H1 (cell line): ENCODE measurements around the gene PEPD. TPM values are rescaled to one million over a fixed set of nuclear protein-coding genes. Genes with fewer than 3 reads are reported as not detected.

ENCODE experiments used
- CTCF ChIA-PET: fragments of 300-600 bp; sonication (Branson Sonifier 250); formaldehyde crosslinking; loops from one replicate; lab custom pipeline; 2021; ENCODE audit not compliant: partially characterized antibody; lab: Charles Lee
- POLR2A ChIA-PET: fragments of 300-600 bp; sonication (Branson Sonifier 250); formaldehyde crosslinking; loops from one replicate; lab custom pipeline; 2021; ENCODE audit warnings: inconsistent platforms; ENCODE audit not compliant: partially characterized antibody; lab: Charles Lee
- DNase-seq, 2 experiments: peaks; one replicate each; pipeline versions ENCODE4 v3.0.0 to v3.0.0-alpha.2; 2010 to 2022; ENCODE audit warnings: low spot score in 2 of 2, low read depth in 1 of 2, mixed read lengths in 1 of 2
- FAIRE-seq: peaks from 2 replicates; lab custom pipeline; 2011; peaks lifted over from hg19 to GRCh38; lab: Jason Lieb, UNC
- H2AFZ ChIP-seq: 2 replicates; pipeline ENCODE4 v1.8.1; 2012; ENCODE audit warnings: low read length, inconsistent platforms
- H2AK5ac ChIP-seq: 2 replicates; pipeline ENCODE4 v1.6.1; 2013; ENCODE audit warnings: low read depth, low read length
- H2BK120ac ChIP-seq: replicated peaks from 2 replicates; pipeline ENCODE3; 2013; ENCODE audit warnings: low read depth, low read length, inconsistent platforms
- H2BK12ac ChIP-seq: 2 replicates; pipeline ENCODE4 v1.6.1; 2013; ENCODE audit warnings: low read depth, low read length
- H2BK15ac ChIP-seq: 2 replicates; pipeline ENCODE4 v1.6.1; 2013; ENCODE audit warnings: low read length
- H2BK20ac ChIP-seq: 2 replicates; pipeline ENCODE4 v1.6.1; 2013; ENCODE audit warnings: low read length
- H2BK5ac ChIP-seq: 2 replicates; pipeline ENCODE4 v1.6.1; 2013; ENCODE audit warnings: low read depth, low read length
- H3K14ac ChIP-seq: 2 replicates; pipeline ENCODE4 v1.6.1; 2013; ENCODE audit warnings: inconsistent platforms; ENCODE audit not compliant: insufficient read length
- H3K18ac ChIP-seq: 2 replicates; pipeline ENCODE4 v1.6.1; 2013; ENCODE audit warnings: low read length; ENCODE audit errors: extremely low read depth
- H3K23ac ChIP-seq: 2 replicates; pipeline ENCODE4 v1.6.1; 2013; ENCODE audit warnings: inconsistent platforms; ENCODE audit not compliant: insufficient read length
- H3K23me2 ChIP-seq: 2 replicates; pipeline ENCODE4 v1.6.1; 2013; ENCODE audit warnings: low read depth, low read length
- H3K27ac ChIP-seq: 2 replicates; pipeline ENCODE4 v1.6.1; 2011; ENCODE audit warnings: low read depth, low read length, inconsistent platforms
- H3K27me3 ChIP-seq, 4 experiments: replicated peaks in 1 of 4; 1 replicate in 1 of 4; 2 replicates in 3 of 4; pipeline versions ENCODE4 v1.6.1 to v1.8.1; 2011 to 2013; ENCODE audit warnings: low read length in 3 of 4, mild to moderate bottlenecking in 3 of 4, inconsistent platforms in 2 of 4, mixed read lengths in 2 of 4, moderate library complexity in 1 of 4; ENCODE audit not compliant: control insufficient read depth in 3 of 4, insufficient read depth in 3 of 4; ENCODE audit errors: extremely low read depth in 1 of 4
- H3K36me3 ChIP-seq, 4 experiments: 2 replicates each; pipeline versions ENCODE4 v1.6.1 to v1.8.1; 2011 to 2013; ENCODE audit warnings: mild to moderate bottlenecking in 4 of 4, low read length in 3 of 4, moderate library complexity in 2 of 4, control low read depth in 1 of 4, inconsistent platforms in 1 of 4; ENCODE audit not compliant: insufficient read depth in 4 of 4, control insufficient read depth in 2 of 4
- H3K4ac ChIP-seq: replicated peaks from 2 replicates; pipeline ENCODE3; 2013; ENCODE audit warnings: low read length, low read depth, mixed read lengths, inconsistent platforms; ENCODE audit not compliant: insufficient read length
- H3K4me1 ChIP-seq, 4 experiments: replicated peaks in 1 of 4; 1 replicate in 1 of 4; 2 replicates in 3 of 4; pipeline versions ENCODE4 v1.6.1 to v1.8.1; 2011 to 2013; ENCODE audit warnings: low read length in 3 of 4, inconsistent platforms in 2 of 4, mixed read lengths in 1 of 4; ENCODE audit not compliant: insufficient read depth in 4 of 4, control insufficient read depth in 3 of 4
- H3K4me2 ChIP-seq, 2 experiments: 2 replicates each; pipeline versions ENCODE4 v1.6.1 to v1.8.1; 2011 to 2013; ENCODE audit warnings: low read depth in 2 of 2, low read length in 2 of 2, control low read depth in 1 of 2, inconsistent platforms in 1 of 2, mild to moderate bottlenecking in 1 of 2; ENCODE audit not compliant: insufficient read depth in 1 of 2
- H3K4me3 ChIP-seq, 4 experiments: fragments of 200-600, 300-600 bp in 1 of 4; sonication (generic), shearing (Covaris generic), sonication (Bioruptor Twin) in 1 of 4; 2 replicates each; pipeline versions ENCODE4 v1.5.1 to v1.8.1; 2011 to 2016; ENCODE audit warnings: low read length in 4 of 4, low read depth in 3 of 4, control low read depth in 2 of 4, inconsistent platforms in 2 of 4, mild to moderate bottlenecking in 2 of 4, mixed read lengths in 1 of 4, moderate library complexity in 1 of 4; ENCODE audit not compliant: insufficient read depth in 2 of 4; ENCODE audit errors: extremely low read depth in 1 of 4
- H3K56ac ChIP-seq: replicated peaks from 2 replicates; pipeline ENCODE3; 2013; ENCODE audit warnings: low read depth, mild to moderate bottlenecking, mixed read lengths, low read length, inconsistent platforms; ENCODE audit not compliant: insufficient read length
- H3K79me1 ChIP-seq: 2 replicates; pipeline ENCODE4 v1.6.1; 2013; ENCODE audit warnings: low read depth, low read length, control low read depth
- H3K79me2 ChIP-seq, 2 experiments: 2 replicates each; pipeline versions ENCODE4 v1.6.1 to v1.8.1; 2012 to 2013; ENCODE audit warnings: low read length in 2 of 2, mild to moderate bottlenecking in 2 of 2, inconsistent platforms in 1 of 2; ENCODE audit not compliant: insufficient read depth in 2 of 2, control insufficient read depth in 1 of 2
- H3K9ac ChIP-seq, 4 experiments: replicated peaks in 1 of 4; 1 replicate in 1 of 4; 2 replicates in 3 of 4; pipeline versions ENCODE4 v1.6.1 to v1.8.1; 2011 to 2013; ENCODE audit warnings: low read depth in 3 of 4, low read length in 3 of 4, control low read depth in 2 of 4, mild to moderate bottlenecking in 2 of 4, moderate library complexity in 2 of 4, inconsistent platforms in 1 of 4; ENCODE audit errors: extremely low read depth in 1 of 4
- H3K9me3 ChIP-seq, 2 experiments: 2 replicates each; pipeline versions ENCODE4 v1.6.1 to v1.8.1; 2012 to 2013; ENCODE audit warnings: mild to moderate bottlenecking in 2 of 2, moderate library complexity in 2 of 2, control low read depth in 1 of 2, inconsistent platforms in 1 of 2, low read depth in 1 of 2, low read length in 1 of 2, mixed read lengths in 1 of 2; ENCODE audit not compliant: insufficient read depth in 2 of 2
- H4K20me1 ChIP-seq, 2 experiments: replicated peaks in 1 of 2; 2 replicates each; pipeline versions ENCODE3 to v1.8.1; 2011 to 2013; ENCODE audit warnings: inconsistent platforms in 2 of 2, low read length in 2 of 2, mild to moderate bottlenecking in 1 of 2; ENCODE audit not compliant: insufficient read depth in 2 of 2, control insufficient read depth in 1 of 2
- H4K5ac ChIP-seq: 2 replicates; pipeline ENCODE4 v1.6.1; 2013; ENCODE audit warnings: low read length, low read depth, mixed read lengths, inconsistent platforms; ENCODE audit not compliant: insufficient read length
- H4K8ac ChIP-seq: 2 replicates; pipeline ENCODE4 v1.8.0; 2013; ENCODE audit warnings: mild to moderate bottlenecking, moderate library complexity, low read length, inconsistent platforms; ENCODE audit not compliant: insufficient read depth; ENCODE audit errors: extremely low read depth
- H4K91ac ChIP-seq: replicated peaks from 2 replicates; pipeline ENCODE3; 2013; ENCODE audit warnings: low read length, mixed read lengths, inconsistent platforms; ENCODE audit not compliant: insufficient read length
- EP300 ChIP-seq, 2 experiments: IDR thresholded peaks; 1 replicate in 1 of 2; 2 replicates in 1 of 2; pipeline ENCODE4 v1.6.1; 2011 to 2012; ENCODE audit warnings: low read depth in 2 of 2, low read length in 2 of 2, mild to moderate bottlenecking in 2 of 2, borderline replicate concordance in 1 of 2, inconsistent platforms in 1 of 2, moderate library complexity in 1 of 2
- JUND ChIP-seq: IDR thresholded peaks from 2 replicates; pipeline ENCODE4 v1.6.1; 2011; ENCODE audit warnings: mild to moderate bottlenecking, improper control_type of control experiment, low read length
- NRF1 ChIP-seq: IDR thresholded peaks from 2 replicates; pipeline ENCODE4 v1.6.1; 2011; ENCODE audit warnings: mild to moderate bottlenecking, low read depth, low read length, improper control_type of control experiment
- WGBS, 2 experiments: shearing (Covaris generic) in 1 of 2; methylation state at CpG; one replicate each; pipeline versions ENCODE4 v1.1.6 to v1.1.7; 2013 to 2015; ENCODE audit warnings: low lambda C conversion rate in 2 of 2, mixed read lengths in 2 of 2, inconsistent platforms in 1 of 2, low coverage in 1 of 2, missing lambda C conversion rate in 1 of 2; ENCODE audit not compliant: insufficient replicate concordance in 2 of 2, insufficient coverage in 1 of 2, insufficient read length in 1 of 2; ENCODE audit errors: extremely low coverage in 1 of 2, missing lambda C conversion rate in 1 of 2; 5-methylcytosine and 5-hydroxymethylcytosine counted together
- polyA plus RNA-seq, 7 experiments: library from polyadenylated mRNA; depleted of rRNA in 3 of 7; stranded (reverse) in 5 of 7; unstranded in 2 of 7; fragments of >200 nt in 5 of 7; fragments of 200-250 nt in 2 of 7; gene quantifications; 1 replicate in 5 of 7; 2 replicates in 1 of 7; 4 replicates in 1 of 7; pipeline versions ENCODE4 v1.2.1 to v1.2.3, GENCODE V29; 2011 to 2013; ENCODE audit warnings: missing spikeins in 2 of 7, mixed read lengths in 2 of 7
- total RNA-seq: library from RNA; stranded (reverse); fragmentation: NEBNext Ultra II Directional; extraction: Animal tissue kit (Norgen Biotek cat#: 25700); gene quantifications from 2 replicates; pipeline ENCODE4 v1.2.1, GENCODE V29; 2021

PEPD gene
- total and polyA plus RNA-seq, 2 of the 8 experiments (the other 6 are each of a cell fraction or from before 2014, with no cell fraction given) = 84.1 to 178 TPM

- H2BK20ac ChIP-seq = no peak overlapping the region
- no peaks in the 10 kb centered on the region for H3K27me3 ChIP-seq
- no peak overlapping the region for H3K4me3 ChIP-seq
- H3K27ac ChIP-seq = no peak overlapping the region
- H2AFZ ChIP-seq = no peak overlapping the region
- POLR2A ChIA-PET = no interaction called here
- no peak overlapping the region for H3K4me2 ChIP-seq
- no peak overlapping the region for H4K91ac ChIP-seq
- no peak for TF ChIP-seq JUND
- no peak for TF ChIP-seq EP300 (IDR thresholded peaks at IDR 0.05; ENCODE audit: borderline replicate concordance in 1 of 2, low read depth in 2 of 2, low read length in 2 of 2)
- no peak for TF ChIP-seq NRF1
- TF ChIP-seq, all 59 proteins: peak for 0
- Histone ChIP-seq H3K79me1 (no peaks in the 10 kb centered on the region), H3K23me2 (no peaks in the 10 kb centered on the region), H3K4me1 (no peaks in the 10 kb centered on the region), H2AK5ac (no peak overlapping the region), H3K4ac (no peak overlapping the region), H3K9ac (no peak overlapping the region), H3K79me2 (no peaks in the 10 kb centered on the region), H2BK120ac (no peak overlapping the region), H2BK15ac (no peak overlapping the region), H3K56ac (no peak overlapping the region), H4K5ac (no peak overlapping the region), H4K8ac (no peak overlapping the region), H2BK12ac (no peak overlapping the region), H4K20me1 (peaks cover 0 to 7% of the 10 kb centered on the region in 2 experiments), H3K18ac (no peak overlapping the region), H2BK5ac (no peak overlapping the region), H3K14ac (no peak overlapping the region), H3K9me3 (no peaks in the 10 kb centered on the region), H3K36me3 (0 out of 8 replicates have a peak, but pooled peaks cover 0 to 2% (median 0%) of the 10 kb centered on the region in 4 experiments), H3K23ac (no peak overlapping the region)
- DNase-seq = no peak
- no peak for FAIRE-seq
- 92% methylated on average over 17 of the region's 17 CpGs; no CpG with 5 or more reads in 1 of the 2 experiments for WGBS, 2 experiments
- CTCF ChIA-PET = interaction anchor here (1.3 kb wide), 1 partner anchor 59 kb away, joined by 3 read pairs; no protein-coding TSS in a partner anchor
Measured at GRCh38 chr19:33445442-33446329, 75.9 kb downstream of the PEPD start.
